Mesodermal cell (in vitro differentiated cells): Measurements from ENCODE around the gene IRF1.

Source experiments
- H3K27ac ChIP-seq: 2 replicates; pipeline ENCODE4 v1.7.0; 2013; ENCODE audit warnings: mild to moderate bottlenecking, low read depth, low read length, moderate library complexity; ENCODE audit not compliant: severe bottlenecking
- H3K36me3 ChIP-seq: 2 replicates; pipeline ENCODE4 v1.7.1; 2013; ENCODE audit warnings: mild to moderate bottlenecking, low read length, moderate library complexity; ENCODE audit not compliant: control insufficient read depth, insufficient read depth
- H3K4me1 ChIP-seq: one replicate; pipeline ENCODE4 v1.7.1; 2013; ENCODE audit warnings: mild to moderate bottlenecking, low read length; ENCODE audit not compliant: insufficient read depth, control insufficient read depth, poor library complexity, severe bottlenecking
- H3K4me3 ChIP-seq: 2 replicates; pipeline ENCODE4 v1.7.0; 2013; ENCODE audit warnings: low read length, control low read depth, mild to moderate bottlenecking; ENCODE audit not compliant: insufficient read depth, poor library complexity, severe bottlenecking; ENCODE audit errors: extremely low read depth
- H3K9me3 ChIP-seq: 2 replicates; pipeline ENCODE4 v1.7.1; 2013; ENCODE audit warnings: mild to moderate bottlenecking, low read length, moderate library complexity; ENCODE audit not compliant: control insufficient read depth
- WGBS, 2 experiments: methylation state at CpG; one replicate each; pipeline ENCODE4 v1.1.5; 2013; ENCODE audit warnings: missing lambda C conversion rate in 2 of 2; ENCODE audit not compliant: insufficient coverage in 2 of 2; 5-methylcytosine and 5-hydroxymethylcytosine counted together

IRF1 gene

GRCh38 chr5:132477784-132478365 lies 12.7 kb downstream of the IRF1 start:
- Histone ChIP-seq H3K9me3 (no peaks in the 10 kb centered on the region), H3K27ac (peak overlapping the region; percentile 36), H3K36me3 (no peaks in the 10 kb centered on the region), H3K4me3 (no peak overlapping the region), H3K4me1 (peaks cover 3% of the 10 kb centered on the region)
- 91 to 93% methylated on average over 8 of the region's 10 CpGs for WGBS, 2 experiments

GRCh38 chr5:132476876-132477781 lies 13.4 kb downstream of the IRF1 start:
- Histone ChIP-seq H3K4me1 (peaks cover 3% of the 10 kb centered on the region), H3K9me3 (no peaks in the 10 kb centered on the region), H3K27ac (no peak overlapping the region), H3K36me3 (no peaks in the 10 kb centered on the region), H3K4me3 (no peak overlapping the region)
- 93 to 100% methylated on average over 4 to 6 of the region's 7 CpGs for WGBS, 2 experiments

GRCh38 chr5:132475987-132476875 lies 14.3 kb downstream of the IRF1 start:
- Histone ChIP-seq H3K36me3 (no peaks in the 10 kb centered on the region), H3K4me3 (no peak overlapping the region), H3K9me3 (no peaks in the 10 kb centered on the region), H3K4me1 (peaks cover 3% of the 10 kb centered on the region), H3K27ac (no peak overlapping the region)
- WGBS, 2 experiments: 92 to 98% methylated on average over 5 to 8 of the region's 8 CpGs

GRCh38 chr5:132475497-132475882 lies 15.1 kb downstream of the IRF1 start:
- Histone ChIP-seq H3K36me3 (no peaks in the 10 kb centered on the region), H3K4me1 (peaks cover 4% of the 10 kb centered on the region), H3K9me3 (no peaks in the 10 kb centered on the region), H3K4me3 (no peak overlapping the region), H3K27ac (no peak overlapping the region)
- WGBS, 2 experiments: 96 to 100% methylated on average over 4 to 6 of the region's 6 CpGs

- no peak overlapping the region for H3K27ac ChIP-seq
- 20 to 43% methylated on average over 1 of the region's 4 CpGs for WGBS, 2 experiments
- peaks cover 9% of the 10 kb centered on the region for H3K4me1 ChIP-seq
- no peak overlapping the region for H3K4me3 ChIP-seq
- H3K9me3 ChIP-seq: no peaks in the 10 kb centered on the region
- no peaks in the 10 kb centered on the region for H3K36me3 ChIP-seq
Observed at GRCh38 chr5:132474881-132475496, 15.6 kb downstream of the IRF1 start.

GRCh38 chr5:132474131-132474723 lies 16.3 kb downstream of the IRF1 start:
- peaks cover 3% of the 10 kb centered on the region for H3K9me3 ChIP-seq
- H3K4me3 ChIP-seq: no peak overlapping the region
- 82 to 98% methylated on average over 3 of the region's 3 CpGs for WGBS, 2 experiments
- H3K27ac ChIP-seq: no peak overlapping the region
- no peaks in the 10 kb centered on the region for H3K36me3 ChIP-seq
- peaks cover 10% of the 10 kb centered on the region for H3K4me1 ChIP-seq

GRCh38 chr5:132473668-132474067 lies 16.9 kb downstream of the IRF1 start:
- Histone ChIP-seq H3K4me1 (peaks cover 10% of the 10 kb centered on the region), H3K9me3 (peaks cover 8% of the 10 kb centered on the region), H3K4me3 (no peak overlapping the region), H3K36me3 (no peaks in the 10 kb centered on the region), H3K27ac (no peak overlapping the region)
- WGBS, 2 experiments: 100% methylated on average over 1 of the region's 1 CpG; no CpG with 5 or more reads in 1 of the 2 experiments

- Histone ChIP-seq H3K4me3 (no peak overlapping the region), H3K27ac (no peak overlapping the region), H3K4me1 (peaks cover 10% of the 10 kb centered on the region), H3K36me3 (no peaks in the 10 kb centered on the region), H3K9me3 (peaks cover 8% of the 10 kb centered on the region)
- WGBS, 2 experiments: 86 to 90% methylated on average over 4 to 8 of the region's 8 CpGs
Observed at GRCh38 chr5:132473019-132473531, 17.5 kb downstream of the IRF1 start.

GRCh38 chr5:132472431-132472830 lies 18.1 kb downstream of the IRF1 start:
- Histone ChIP-seq H3K9me3 (peaks cover 8% of the 10 kb centered on the region), H3K36me3 (no peaks in the 10 kb centered on the region), H3K27ac (no peak overlapping the region), H3K4me1 (peaks cover 14% of the 10 kb centered on the region), H3K4me3 (no peak overlapping the region)
- WGBS, 2 experiments: 91 to 96% methylated on average over 5 to 8 of the region's 8 CpGs

- H3K9me3 ChIP-seq: peaks cover 8% of the 10 kb centered on the region
- H3K4me3 ChIP-seq: no peak overlapping the region
- H3K4me1 ChIP-seq: peaks cover 17% of the 10 kb centered on the region
- 85 to 94% methylated on average over 5 to 7 of the region's 7 CpGs for WGBS, 2 experiments
- no peaks in the 10 kb centered on the region for H3K36me3 ChIP-seq
- H3K27ac ChIP-seq: no peak overlapping the region
Observed at GRCh38 chr5:132471944-132472343, 18.6 kb downstream of the IRF1 start.
